Myometrial cell (primary cell): ENCODE measurements around the gene MT1A. TPM values are rescaled to one million over a fixed set of nuclear protein-coding genes. Genes with fewer than 3 reads are reported as not detected.

Experiments
- total RNA-seq: library from RNA; depleted of rRNA; stranded (reverse); fragments of >200 nt; gene quantifications from 2 replicates; pipeline ENCODE4 v1.2.3, GENCODE V29; 2015

Gene MT1A
- 15.6 and 38.3 TPM in 2 replicates for total RNA-seq

DNA sequence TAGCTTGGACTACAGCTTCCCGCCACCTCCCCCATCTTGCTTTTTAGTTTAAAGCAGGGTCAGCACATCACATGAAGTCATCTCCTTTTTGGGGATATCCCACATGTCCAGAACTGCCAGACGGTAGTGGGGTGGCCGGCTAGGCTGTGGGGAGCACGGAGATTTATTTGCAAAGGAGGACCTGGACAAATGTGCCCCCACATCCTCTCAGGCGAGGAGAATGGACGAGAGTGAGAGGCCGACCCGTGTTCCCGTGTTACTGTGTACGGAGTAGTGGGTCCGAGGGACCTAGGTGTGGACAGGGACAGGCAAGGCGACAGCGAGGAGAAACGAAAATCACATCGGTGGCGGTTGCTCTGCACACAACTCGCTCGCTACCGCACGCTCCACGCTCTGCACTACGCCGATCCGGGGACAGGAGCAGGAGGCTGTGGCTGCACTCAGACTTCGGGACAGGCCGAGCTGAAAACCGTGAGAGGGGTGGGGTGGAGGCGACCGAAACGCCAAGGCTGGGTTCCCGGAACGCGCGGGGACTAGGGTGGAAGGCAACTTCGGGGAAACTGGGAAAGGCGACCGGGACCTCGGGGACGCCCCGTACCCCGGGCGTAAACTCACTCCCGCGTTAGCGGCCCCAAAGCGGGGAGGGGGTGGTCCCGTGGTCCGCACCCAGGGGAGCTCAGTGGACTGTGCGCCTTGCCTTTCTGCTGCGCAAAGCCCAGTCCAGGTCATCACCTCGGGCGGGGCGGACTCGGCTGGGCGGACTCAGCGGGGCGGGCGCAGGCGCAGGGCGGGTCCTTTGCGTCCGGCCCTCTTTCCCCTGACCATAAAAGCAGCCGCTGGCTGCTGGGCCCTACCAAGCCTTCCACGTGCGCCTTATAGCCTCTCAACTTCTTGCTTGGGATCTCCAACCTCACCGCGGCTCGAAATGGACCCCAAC lies at the start of gene MT1A:
MT1A (plus strand) TSS at position 853 of the 937 bp plus-strand sequence; CDS start at position 926, 73 bp downstream.

GRCh38 chr16:56589141-56590039 lies 49.1 kb upstream of the MT1A start, which contains the start of gene MT3:
Gene MT3 (plus strand): TSS chr16:56589528. CDS start chr16:56589591, 63 bp downstream.

DNA sequence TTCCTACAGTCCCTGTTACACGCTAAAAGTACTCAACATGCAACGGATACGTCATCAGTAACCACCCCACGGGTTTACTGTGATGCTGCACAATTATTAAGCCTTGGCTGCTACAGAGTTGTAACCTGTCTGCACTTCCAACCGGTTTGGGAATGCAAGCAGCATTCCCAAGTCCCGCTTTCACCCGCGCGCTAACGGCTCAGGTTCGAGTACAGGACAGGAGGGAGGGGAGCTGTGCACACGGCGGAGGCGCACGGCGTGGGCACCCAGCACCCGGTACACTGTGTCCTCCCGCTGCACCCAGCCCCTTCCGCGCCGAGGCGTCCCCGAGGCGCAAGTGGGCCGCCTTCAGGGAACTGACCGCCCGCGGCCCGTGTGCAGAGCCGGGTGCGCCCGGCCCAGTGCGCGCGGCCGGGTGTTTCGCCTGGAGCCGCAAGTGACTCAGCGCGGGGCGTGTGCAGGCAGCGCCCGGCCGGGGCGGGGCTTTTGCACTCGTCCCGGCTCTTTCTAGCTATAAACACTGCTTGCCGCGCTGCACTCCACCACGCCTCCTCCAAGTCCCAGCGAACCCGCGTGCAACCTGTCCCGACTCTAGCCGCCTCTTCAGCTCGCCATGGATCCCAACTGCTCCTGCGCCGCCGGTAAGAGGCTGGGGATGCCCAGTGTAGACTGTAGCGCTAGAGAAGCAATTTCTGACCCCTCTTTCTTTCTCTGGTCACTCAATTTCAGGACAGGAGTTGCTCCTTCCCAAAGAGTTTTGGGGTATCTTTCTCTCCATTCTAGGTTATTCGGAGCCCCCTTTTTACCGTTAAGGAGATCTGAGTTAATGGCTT lies 30.2 kb upstream of the MT1A start, which contains the start of gene MT2A:
MT2A (plus strand) TSS at position 542 of the 833 bp plus-strand sequence; CDS start at position 614, 72 bp downstream.

DNA sequence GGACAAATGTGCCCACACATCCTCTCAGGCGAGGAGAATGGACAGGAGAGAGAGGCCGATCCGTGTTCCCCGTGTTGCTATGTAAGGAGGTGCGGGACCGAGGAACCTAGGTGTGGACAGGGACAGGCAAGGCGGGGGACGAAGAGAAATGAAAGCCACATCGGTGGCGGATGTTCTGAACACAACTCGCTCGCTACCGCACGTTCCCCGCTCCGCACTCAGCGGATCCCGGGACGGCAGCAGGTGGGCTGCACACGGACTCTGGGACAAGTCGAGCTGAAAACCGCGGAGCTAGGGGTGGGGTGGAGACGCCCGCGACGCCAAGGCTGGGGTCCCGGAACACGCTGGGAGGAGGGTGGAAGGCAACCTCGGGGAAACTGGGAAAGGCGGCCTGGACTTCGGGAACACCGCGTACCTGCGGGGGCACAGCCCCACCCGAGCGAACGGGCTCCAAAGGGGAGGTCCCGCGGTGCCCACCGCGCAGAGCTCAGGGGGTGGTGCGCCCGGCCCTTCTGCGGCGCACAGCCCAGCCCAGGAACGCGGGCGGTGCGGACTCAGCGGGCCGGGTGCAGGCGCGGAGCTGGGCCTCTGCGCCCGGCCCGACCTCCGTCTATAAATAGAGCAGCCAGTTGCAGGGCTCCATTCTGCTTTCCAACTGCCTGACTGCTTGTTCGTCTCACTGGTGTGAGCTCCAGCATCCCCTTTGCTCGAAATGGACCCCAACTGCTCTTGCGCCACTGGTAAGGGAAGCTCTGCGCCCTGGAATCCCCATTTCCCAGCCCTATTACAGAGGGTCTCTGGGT lies 13.1 kb upstream of the MT1A start, which contains the start of gene MT1E:
MT1E (plus strand) TSS at position 642 of the 803 bp plus-strand sequence; CDS start at position 713, 71 bp downstream.

GRCh38 chr16:56632156-56632847 lies 6.2 kb upstream of the MT1A start, which contains the start of gene MT1M:
Gene MT1M (plus strand): TSS chr16:56632659. CDS start chr16:56632732, 73 bp downstream.

DNA sequence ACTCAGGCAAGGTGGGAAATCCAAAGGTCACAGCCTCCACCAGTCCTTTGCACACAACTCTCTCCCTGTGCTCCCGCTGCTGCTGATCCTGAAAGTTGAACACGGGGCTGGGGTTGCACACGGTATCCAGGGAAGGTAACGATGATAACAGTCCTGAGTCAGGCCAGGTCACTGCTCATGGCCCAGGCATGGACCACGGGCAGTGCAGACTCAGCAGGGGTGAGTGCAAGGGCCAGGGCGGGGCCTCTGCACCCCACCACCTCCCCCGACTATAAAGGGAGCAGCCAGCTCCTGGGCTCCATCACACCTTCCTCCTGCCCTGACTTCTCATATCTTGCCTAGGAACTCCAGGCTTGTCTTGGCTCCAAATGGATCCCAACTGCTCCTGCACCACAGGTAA lies 13.1 kb downstream of the MT1A start, which contains the start of gene MT1B:
MT1B (plus strand) TSS at position 301 of the 400 bp plus-strand sequence; CDS start at position 369, 68 bp downstream.

GRCh38 chr16:56657555-56658326 lies 19.3 kb downstream of the MT1A start, which contains the start of gene MT1F:
Gene MT1F (plus strand): TSS chr16:56657959. CDS start chr16:56658059, 100 bp downstream.

GRCh38 chr16:56667581-56668571 lies 29.4 kb downstream of the MT1A start, which contains the start of gene MT1G:
Gene MT1G (minus strand): TSS chr16:56668065. CDS start chr16:56667993, 72 bp downstream.

DNA sequence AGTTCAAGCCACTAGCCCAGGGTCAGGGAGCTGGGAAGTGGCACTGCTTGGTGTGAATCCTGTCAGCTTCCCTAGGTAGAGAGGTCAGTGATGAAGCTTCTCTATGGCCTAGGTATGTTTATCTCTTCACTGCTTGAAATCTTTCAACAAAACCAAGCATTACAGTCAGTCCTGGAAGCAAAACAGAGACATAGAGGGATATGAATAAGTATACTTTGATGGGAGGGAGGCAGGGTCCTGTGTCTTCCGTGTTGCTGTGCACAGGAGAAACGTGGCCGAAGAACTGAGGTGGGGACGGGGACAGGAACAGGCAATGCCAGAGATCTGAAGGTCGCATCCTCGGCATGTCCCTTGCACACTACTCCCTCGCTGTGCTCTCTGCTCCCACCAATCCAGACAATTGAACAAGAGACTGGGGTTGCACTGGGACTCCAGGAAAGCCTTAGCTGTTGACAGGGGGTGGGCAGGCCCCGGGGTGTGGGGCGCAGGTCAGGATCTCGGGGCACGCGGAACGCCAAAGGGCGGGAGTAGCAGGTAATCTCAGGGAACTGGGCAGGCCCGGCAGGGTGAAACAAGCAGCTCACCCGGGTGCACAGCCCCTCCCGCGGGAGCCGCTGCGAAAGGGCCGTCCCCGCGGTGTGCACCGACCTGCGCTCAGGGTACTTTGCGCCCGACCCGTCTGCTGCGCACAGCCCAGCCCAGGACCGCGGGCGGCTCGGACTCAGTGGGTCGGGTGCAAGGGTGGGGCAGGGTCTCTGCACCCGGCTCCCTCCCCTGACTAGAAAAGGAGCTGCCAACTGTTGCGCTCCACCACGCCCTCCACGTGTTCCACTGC lies 30.8 kb downstream of the MT1A start, which contains the start of gene MT1H:
MT1H (plus strand) TSS at position 810 of the 835 bp plus-strand sequence. CDS start 71 bp downstream, outside the sequence.

DNA sequence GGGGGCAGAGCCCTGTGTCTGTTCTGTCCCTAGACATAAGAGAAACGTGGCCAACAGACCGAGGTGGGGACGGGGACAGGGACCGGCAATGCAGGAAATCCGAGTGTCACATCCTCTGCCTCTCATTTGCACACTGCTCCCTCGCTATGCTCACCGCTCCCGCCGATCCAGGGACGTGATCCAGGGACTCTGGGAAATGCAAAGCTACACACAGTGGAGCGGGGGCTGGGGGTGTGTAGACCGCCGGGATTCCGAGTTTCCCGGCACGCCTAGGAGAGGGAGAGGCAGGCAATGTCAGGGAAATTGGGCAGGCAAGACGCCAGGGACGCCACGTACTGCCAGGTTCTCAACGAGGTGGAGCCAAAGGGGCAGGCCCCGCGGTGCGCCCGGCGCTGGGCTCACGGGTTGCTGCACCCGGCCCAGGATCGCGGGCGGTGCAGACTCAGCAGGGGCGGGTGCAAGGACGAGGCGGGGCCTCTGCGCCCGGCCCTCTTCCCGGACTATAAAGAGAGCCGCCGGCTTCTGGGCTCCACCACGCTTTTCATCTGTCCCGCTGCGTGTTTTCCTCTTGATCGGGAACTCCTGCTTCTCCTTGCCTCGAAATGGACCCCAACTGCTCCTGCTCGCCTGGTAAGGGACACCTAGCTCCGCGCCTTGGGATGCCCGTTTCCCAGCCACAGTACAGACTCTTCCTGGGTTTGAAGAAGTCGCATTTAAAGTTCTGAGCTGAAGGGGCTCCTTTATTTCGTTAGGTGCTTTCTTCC lies 43.7 kb downstream of the MT1A start, which contains the start of gene MT1X:
MT1X (plus strand) TSS at position 532 of the 764 bp plus-strand sequence; CDS start at position 603, 71 bp downstream.

Other genes with a start within 250 kb of the MT1A start
- 123 and 152 TPM in 2 replicates for gene AMFR, start 213.1 kb upstream of the MT1A start, total RNA-seq
- 56.5 and 105 TPM in 2 replicates for gene NUDT21, start 187.3 kb upstream of the MT1A start, total RNA-seq
- 38.3 and 101 TPM in 2 replicates for gene OGFOD1, start 187.1 kb upstream of the MT1A start, total RNA-seq
- gene BBS2, start 118.6 kb upstream of the MT1A start, total RNA-seq: 47.3 and 61.5 TPM in 2 replicates
- not detected in 2 replicates for gene MT4, start 73.6 kb upstream of the MT1A start, total RNA-seq
- gene MT3, start 49.1 kb upstream of the MT1A start, total RNA-seq: not detected in 2 replicates
- gene MT2A, start 30.1 kb upstream of the MT1A start, total RNA-seq: 392 and 575 TPM in 2 replicates
- gene MT1E, start 12.9 kb upstream of the MT1A start, total RNA-seq: 146 and 173 TPM in 2 replicates
- gene MT1M, start 6.0 kb upstream of the MT1A start, total RNA-seq: 9.0 and 9.8 TPM in 2 replicates
- not detected in 2 replicates for gene MT1B, start 13.2 kb downstream of the MT1A start, total RNA-seq
- 6.2 TPM in 1 of 2 replicates, not detected in the other for gene MT1F, start 19.3 kb downstream of the MT1A start, total RNA-seq
- 57.4 and 95.7 TPM in 2 replicates for gene MT1G, start 29.4 kb downstream of the MT1A start, total RNA-seq
- 6.9 and 10.5 TPM in 2 replicates for gene MT1H, start 31.1 kb downstream of the MT1A start, total RNA-seq
- gene MT1X, start 43.8 kb downstream of the MT1A start, total RNA-seq: 31.7 and 83.9 TPM in 2 replicates
- 66.5 and 81.6 TPM in 2 replicates for gene NUP93, start 91.5 kb downstream of the MT1A start, total RNA-seq
- gene SLC12A3, start 226.5 kb downstream of the MT1A start, total RNA-seq: not detected in 2 replicates